Urinary bladder (tissue), 4 donors: ENCODE data around the gene FLRT3. TPM values are rescaled to one million over a fixed set of nuclear protein-coding genes. Genes with fewer than 3 reads are reported as not detected.

Experiments
- DNase-seq: peaks from one replicate; pipeline ENCODE4 v3.0.0-alpha.2; 2015; ENCODE audit errors: extremely low spot score
- H3K27ac ChIP-seq: one replicate; pipeline ENCODE4 v1.5.1; 2013; ENCODE audit warnings: low read depth, mild to moderate bottlenecking, moderate library complexity
- H3K36me3 ChIP-seq: one replicate; pipeline ENCODE4 v1.6.1; 2013; ENCODE audit warnings: mild to moderate bottlenecking, moderate library complexity; ENCODE audit not compliant: insufficient read depth
- H3K4me1 ChIP-seq: one replicate; pipeline ENCODE4 v1.6.1; 2013; ENCODE audit warnings: mild to moderate bottlenecking, moderate library complexity; ENCODE audit not compliant: insufficient read depth
- H3K4me3 ChIP-seq: one replicate; pipeline ENCODE4 v1.5.1; 2013; ENCODE audit warnings: low read depth, low read length
- WGBS: extraction: QIAGEN DNeasy Blood & Tissue Kit; methylation state at CpG from one replicate; pipeline ENCODE4 v1.1.7; 2013; 5-methylcytosine and 5-hydroxymethylcytosine counted together
- polyA plus RNA-seq: library from polyadenylated mRNA; stranded (reverse); fragments of 200-250 nt; gene quantifications from one replicate; pipeline ENCODE4 v1.2.3, GENCODE V29; 2013
- small RNA-seq: library from RNA; depleted of rRNA; stranded (forward); fragments of <200 nt; gene quantifications from one replicate; pipeline ENCODE3, GENCODE V24; 2014
- total RNA-seq: library from RNA; depleted of rRNA; stranded (reverse); fragments of >200 nt; gene quantifications from one replicate; pipeline ENCODE4 v1.2.3, GENCODE V29; 2014
- donor health status: healthy with polysubstance abuse.
- donor health status: healthy.

Gene FLRT3
- total and polyA plus RNA-seq, 2 donors, result 5.0 to 53.7 TPM

GRCh38 chr20:14303651-14304050, 33.8 kb downstream of the FLRT3 start:
- H3K4me1 ChIP-seq, result no peaks in the 10 kb centered on the region
- no peak overlapping the region for H3K4me3 ChIP-seq
- no peaks in the 10 kb centered on the region for H3K36me3 ChIP-seq
- H3K27ac ChIP-seq, result no peak overlapping the region
- DNase-seq, result no peak

- WGBS, result 84% methylated on average over 6 of the region's 6 CpGs
- H3K27ac ChIP-seq, result no peak overlapping the region
- H3K4me1 ChIP-seq, result no peaks in the 10 kb centered on the region
- DNase-seq, result no peak
- H3K36me3 ChIP-seq, result no peaks in the 10 kb centered on the region
- H3K4me3 ChIP-seq, result no peak overlapping the region
Measured at GRCh38 chr20:14303106-14303505, 34.3 kb downstream of the FLRT3 start.

GRCh38 chr20:14299831-14300230, 37.6 kb downstream of the FLRT3 start:
- WGBS, result 85% methylated on average over 4 of the region's 4 CpGs
- no peak overlapping the region for H3K27ac ChIP-seq
- no peaks in the 10 kb centered on the region for H3K36me3 ChIP-seq
- H3K4me3 ChIP-seq, result no peak overlapping the region
- no peaks in the 10 kb centered on the region for H3K4me1 ChIP-seq
- no peak for DNase-seq

- 55% methylated on average over 3 of the region's 3 CpGs for WGBS
- no peak overlapping the region for H3K4me3 ChIP-seq
- no peaks in the 10 kb centered on the region for H3K36me3 ChIP-seq
- no peak for DNase-seq
- no peak overlapping the region for H3K27ac ChIP-seq
- no peaks in the 10 kb centered on the region for H3K4me1 ChIP-seq
Measured at GRCh38 chr20:14295770-14296309, 41.6 kb downstream of the FLRT3 start.

- WGBS, result 38% methylated on average over 2 of the region's 2 CpGs
- H3K36me3 ChIP-seq, result no peaks in the 10 kb centered on the region
- H3K4me3 ChIP-seq, result no peak overlapping the region
- no peak overlapping the region for H3K27ac ChIP-seq
- no peaks in the 10 kb centered on the region for H3K4me1 ChIP-seq
- no peak for DNase-seq
Measured at GRCh38 chr20:14295238-14295637, 42.2 kb downstream of the FLRT3 start.

- Histone ChIP-seq H3K27ac (no peak overlapping the region), H3K36me3 (no peaks in the 10 kb centered on the region), H3K4me1 (no peaks in the 10 kb centered on the region), H3K4me3 (no peak overlapping the region)
- DNase-seq, result no peak
- 91% methylated on average over 1 of the region's 1 CpG for WGBS
Measured at GRCh38 chr20:14291502-14291901, 45.9 kb downstream of the FLRT3 start.

GRCh38 chr20:14288341-14289330, 48.8 kb downstream of the FLRT3 start:
- DNase-seq, result no peak
- Histone ChIP-seq H3K36me3 (no peaks in the 10 kb centered on the region), H3K27ac (no peak overlapping the region), H3K4me3 (no peak overlapping the region), H3K4me1 (no peaks in the 10 kb centered on the region)
- WGBS, result 90% methylated on average over 3 of the region's 3 CpGs

GRCh38 chr20:14284443-14284842, 53.0 kb downstream of the FLRT3 start:
- DNase-seq, result no peak
- 74% methylated on average over 1 of the region's 1 CpG for WGBS
- H3K4me1 ChIP-seq, result no peaks in the 10 kb centered on the region
- H3K4me3 ChIP-seq, result no peak overlapping the region
- H3K27ac ChIP-seq, result no peak overlapping the region
- H3K36me3 ChIP-seq, result no peaks in the 10 kb centered on the region

- 92% methylated on average over 4 of the region's 4 CpGs for WGBS
- no peaks in the 10 kb centered on the region for H3K36me3 ChIP-seq
- H3K27ac ChIP-seq, result no peak overlapping the region
- H3K4me1 ChIP-seq, result no peaks in the 10 kb centered on the region
- no peak for DNase-seq
- H3K4me3 ChIP-seq, result no peak overlapping the region
Measured at GRCh38 chr20:14282140-14282539, 55.3 kb downstream of the FLRT3 start.

Small RNA genes lying within 50 kb of the gene (small RNA-seq; reads per million reads assigned to genes)
- gene RNU6-228P, result not detected
